ENCODE results near the gene DLX2. TPM values are rescaled to one million over a fixed set of nuclear protein-coding genes. Genes with fewer than 3 reads are reported as not detected.

Gene DLX2
- total RNA-seq, 6 donors from 2014 or later = not detected

- WGBS, 2 donors = 30 to 31% methylated on average over 2 of the region's 2 CpGs
- no peak for TF ChIP-seq EP300 (IDR thresholded peaks at IDR 0.05)
- TF ChIP-seq CTCF (IDR thresholded peaks at IDR 0.05) = peak in 3 of 6 experiments; percentile 16 to 21 (median 18)
- ATAC-seq (ENCODE audit: low FRiP score in 2 of 2) (no peak), DNase-seq (no peak)
- no peaks in the 10 kb centered on the region for H3K36me3 ChIP-seq
- H3K4me3 ChIP-seq = no peak overlapping the region
- H3K27ac ChIP-seq = no peak overlapping the region
- no peaks in the 10 kb centered on the region for H3K9me3 ChIP-seq
- no peaks in the 10 kb centered on the region for H3K4me1 ChIP-seq
- H3K27me3 ChIP-seq = peaks cover 0 to 8% (median 5%) of the 10 kb centered on the region in 4 donors
Observed at GRCh38 chr2:172113617-172114016, 10.9 kb upstream of the DLX2 start.

- peaks cover 0 to 39% (median 28%) of the 10 kb centered on the region in 4 donors for H3K27me3 ChIP-seq
- H3K27ac ChIP-seq = no peak overlapping the region
- H3K9me3 ChIP-seq = no peaks in the 10 kb centered on the region
- 58 to 59% methylated on average over 19 to 31 of the region's 31 CpGs for WGBS, 2 donors
- TF ChIP-seq CTCF (IDR thresholded peaks at IDR 0.05) (no peak), POLR2AphosphoS5 (IDR thresholded peaks at IDR 0.05) (no peak), EP300 (IDR thresholded peaks at IDR 0.05) (no peak), POLR2A (IDR thresholded peaks at IDR 0.05) (no peak)
- ATAC-seq (ENCODE audit: low FRiP score in 2 of 2) (no peak), DNase-seq (no peak)
- peaks cover 15 to 24% (median 18%) of the 10 kb centered on the region in 4 donors for H3K4me1 ChIP-seq
- no peaks in the 10 kb centered on the region for H3K36me3 ChIP-seq
- H3K4me3 ChIP-seq = no peak overlapping the region
Observed at GRCh38 chr2:172109988-172110811, 7.5 kb upstream of the DLX2 start.

- peaks cover 0 to 47% (median 30%) of the 10 kb centered on the region in 4 donors for H3K27me3 ChIP-seq
Observed at GRCh38 chr2:172109256-172109987, 6.7 kb upstream of the DLX2 start.

GRCh38 chr2:172108587-172108930 is 5.9 kb upstream of the DLX2 start:
- Histone ChIP-seq H3K36me3 (no peaks in the 10 kb centered on the region), H3K27me3 (peaks cover 0 to 56% (median 34%) of the 10 kb centered on the region in 4 donors), H3K4me3 (no peak overlapping the region), H3K27ac (no peak overlapping the region), H3K4me1 (peaks cover 18 to 33% (median 22%) of the 10 kb centered on the region in 4 donors), H3K9me3 (no peaks in the 10 kb centered on the region)
- DNase-seq (no peak), ATAC-seq (ENCODE audit: low FRiP score in 2 of 2) (no peak)
- TF ChIP-seq POLR2AphosphoS5 (IDR thresholded peaks at IDR 0.05) (no peak), CTCF (IDR thresholded peaks at IDR 0.05) (no peak), POLR2A (IDR thresholded peaks at IDR 0.05) (no peak), EP300 (IDR thresholded peaks at IDR 0.05) (no peak)
- WGBS, 2 donors = 19 to 29% methylated on average over 6 to 8 of the region's 8 CpGs

More at GRCh38 chr2:172109256-172109987, 6.7 kb upstream of the DLX2 start:
- 24 to 26% methylated on average over 24 to 25 of the region's 29 CpGs for WGBS, 2 donors
- TF ChIP-seq CTCF (IDR thresholded peaks at IDR 0.05) (no peak), POLR2A (IDR thresholded peaks at IDR 0.05) (no peak), POLR2AphosphoS5 (IDR thresholded peaks at IDR 0.05) (no peak), EP300 (IDR thresholded peaks at IDR 0.05) (no peak)
- H3K36me3 ChIP-seq = no peaks in the 10 kb centered on the region
- DNase-seq = no peak
- peaks cover 15 to 24% (median 18%) of the 10 kb centered on the region in 4 donors for H3K4me1 ChIP-seq
- H3K4me3 ChIP-seq = no peak overlapping the region
- H3K9me3 ChIP-seq = no peaks in the 10 kb centered on the region
- H3K27ac ChIP-seq = no peak overlapping the region
- no peak for ATAC-seq (ENCODE audit: low FRiP score in 2 of 2)

All from upper lobe of left lung (tissue), 6 donors.